ENCODE data around the gene SCN9A.
"Not testable (repeated sequence)": the region's sequence is repeated elsewhere in the genome, so short reads cannot be mapped to it uniquely, and the experiment has no call there.

Gene SCN9A

DNA sequence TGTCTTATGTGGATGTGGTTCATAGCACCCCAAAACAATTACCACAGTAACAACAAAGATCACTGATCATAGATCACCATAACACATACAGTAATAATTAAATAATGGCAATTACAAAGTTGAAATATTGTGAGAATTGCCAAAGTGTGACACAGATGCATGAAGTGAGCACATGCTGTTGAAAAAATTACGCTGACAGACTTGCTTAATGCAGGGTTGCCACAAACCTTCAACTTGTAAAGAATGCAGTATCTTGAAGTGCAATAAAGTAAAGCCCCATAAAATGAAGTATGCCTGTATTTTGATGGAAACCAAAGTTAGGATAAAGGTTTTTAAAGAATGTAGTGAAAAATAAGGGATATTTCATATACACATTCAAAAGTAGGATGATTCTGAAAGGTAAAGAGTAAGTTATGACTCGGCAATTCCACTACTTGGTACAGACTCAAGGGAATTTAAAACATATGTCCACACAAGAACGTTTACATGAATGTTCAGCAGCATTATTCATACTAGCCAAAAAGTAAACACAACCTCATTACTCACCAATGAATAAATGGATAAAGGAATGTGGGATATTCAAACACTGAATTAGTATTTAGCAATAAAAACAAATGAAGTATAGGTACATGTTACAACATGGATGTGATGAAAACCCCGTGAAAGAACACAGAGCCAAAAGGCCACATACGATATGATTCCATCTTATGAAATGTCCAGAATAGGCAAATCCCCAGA is 61.6 kb downstream of the SCN9A start:
- Histone ChIP-seq H3K9me3 (ENCODE audit: control insufficient read depth, low read length) (no peaks in the 10 kb centered on the region), H3K27me3 (ENCODE audit: control insufficient read depth, insufficient read depth, low read length) (no peaks in the 10 kb centered on the region), H3K9ac (no peak overlapping the region), H3K4me1 (no peaks in the 10 kb centered on the region), H3K27ac (no peak overlapping the region), H3K36me3 (ENCODE audit: control insufficient read depth, insufficient read depth, low read length) (no peaks in the 10 kb centered on the region), H3K4me3 (ENCODE audit: low read depth, low read length) (no peak overlapping the region), H3K4me2 (ENCODE audit: low read length) (no peak overlapping the region), H3K79me2 (no peaks in the 10 kb centered on the region), H2AFZ (no peak overlapping the region)
- TF ChIP-seq, protein P1, sequence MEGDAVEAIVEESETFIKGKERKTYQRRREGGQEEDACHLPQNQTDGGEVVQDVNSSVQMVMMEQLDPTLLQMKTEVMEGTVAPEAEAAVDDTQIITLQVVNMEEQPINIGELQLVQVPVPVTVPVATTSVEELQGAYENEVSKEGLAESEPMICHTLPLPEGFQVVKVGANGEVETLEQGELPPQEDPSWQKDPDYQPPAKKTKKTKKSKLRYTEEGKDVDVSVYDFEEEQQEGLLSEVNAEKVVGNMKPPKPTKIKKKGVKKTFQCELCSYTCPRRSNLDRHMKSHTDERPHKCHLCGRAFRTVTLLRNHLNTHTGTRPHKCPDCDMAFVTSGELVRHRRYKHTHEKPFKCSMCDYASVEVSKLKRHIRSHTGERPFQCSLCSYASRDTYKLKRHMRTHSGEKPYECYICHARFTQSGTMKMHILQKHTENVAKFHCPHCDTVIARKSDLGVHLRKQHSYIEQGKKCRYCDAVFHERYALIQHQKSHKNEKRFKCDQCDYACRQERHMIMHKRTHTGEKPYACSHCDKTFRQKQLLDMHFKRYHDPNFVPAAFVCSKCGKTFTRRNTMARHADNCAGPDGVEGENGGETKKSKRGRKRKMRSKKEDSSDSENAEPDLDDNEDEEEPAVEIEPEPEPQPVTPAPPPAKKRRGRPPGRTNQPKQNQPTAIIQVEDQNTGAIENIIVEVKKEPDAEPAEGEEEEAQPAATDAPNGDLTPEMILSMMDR (IDR thresholded peaks at IDR 0.05) = no peak

DNA sequence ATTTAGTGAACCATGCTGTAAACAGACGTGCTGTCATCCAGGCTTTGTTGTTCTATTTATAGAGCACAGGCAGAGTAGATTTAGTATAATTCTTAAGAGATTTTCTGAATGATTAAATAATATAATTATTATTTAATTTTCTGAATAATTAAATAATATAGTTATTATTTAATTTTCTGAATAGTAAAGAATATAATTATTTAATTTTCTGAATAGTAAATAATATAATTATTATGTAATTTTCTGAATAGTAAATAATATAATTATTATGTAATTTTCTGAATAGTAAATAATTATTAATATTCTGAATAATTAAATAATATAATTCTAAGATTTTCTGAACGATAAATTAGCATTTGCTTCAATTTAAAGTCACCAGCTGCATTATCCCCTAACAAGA is 62.9 kb downstream of the SCN9A start:
- H3K9me3 ChIP-seq (ENCODE audit: control insufficient read depth, low read length); H2AFZ ChIP-seq; H3K79me2 ChIP-seq; H3K4me2 ChIP-seq (ENCODE audit: low read length); H3K4me3 ChIP-seq (ENCODE audit: low read depth, low read length); H3K4me1 ChIP-seq; H3K36me3 ChIP-seq (ENCODE audit: control insufficient read depth, insufficient read depth, low read length); H3K27me3 ChIP-seq (ENCODE audit: control insufficient read depth, insufficient read depth, low read length); H3K27ac ChIP-seq; H3K9ac ChIP-seq: not testable (repeated sequence)

DNA sequence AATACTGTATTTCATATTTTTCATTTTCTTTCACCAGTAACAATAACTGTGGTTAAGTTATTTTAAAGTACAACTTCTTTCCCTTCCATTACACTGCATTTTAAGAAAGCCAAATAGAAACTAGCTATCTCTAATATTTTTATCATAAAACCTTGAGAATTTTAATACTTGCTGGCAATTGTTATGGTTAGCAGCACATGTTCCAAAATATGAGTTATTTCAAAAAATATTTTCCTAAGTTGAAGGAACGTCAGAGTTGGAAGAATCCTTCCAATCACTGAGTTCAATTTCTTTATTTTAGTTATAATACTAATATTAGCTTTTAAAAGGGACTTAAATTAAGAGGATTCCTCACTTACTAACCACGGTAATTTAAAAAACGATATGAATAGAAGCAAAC is 68.4 kb downstream of the SCN9A start:
- Histone ChIP-seq H3K9ac (no peak overlapping the region), H3K36me3 (ENCODE audit: control insufficient read depth, insufficient read depth, low read length) (no peaks in the 10 kb centered on the region), H3K4me1 (no peaks in the 10 kb centered on the region), H3K27me3 (ENCODE audit: control insufficient read depth, insufficient read depth, low read length) (no peaks in the 10 kb centered on the region), H2AFZ (no peak overlapping the region), H3K27ac (no peak overlapping the region), H3K79me2 (no peaks in the 10 kb centered on the region), H3K4me2 (ENCODE audit: low read length) (no peak overlapping the region), H3K4me3 (ENCODE audit: low read depth, low read length) (no peak overlapping the region), H3K9me3 (ENCODE audit: control insufficient read depth, low read length) (no peaks in the 10 kb centered on the region)
- TF ChIP-seq, protein P1 (IDR thresholded peaks at IDR 0.05) = no peak

DNA sequence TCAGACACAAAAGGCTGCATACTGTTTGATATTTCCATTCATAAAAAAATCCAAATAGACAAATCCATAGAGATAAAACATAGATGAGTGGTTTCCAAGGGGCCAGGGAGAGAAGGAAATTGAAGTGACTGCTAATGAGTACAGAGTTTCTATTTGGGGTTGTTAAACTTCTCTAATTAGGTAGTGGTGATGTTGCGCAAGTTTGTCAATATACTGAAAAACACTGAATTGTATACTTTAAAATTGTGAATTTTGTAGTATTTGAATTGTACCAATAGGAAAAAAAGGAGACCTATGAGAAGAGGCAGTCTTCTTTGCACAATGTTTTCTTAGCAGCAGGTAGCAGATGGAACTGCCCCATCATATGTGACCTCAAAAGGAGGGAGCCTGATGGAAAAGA is 71.1 kb downstream of the SCN9A start:
- TF ChIP-seq, protein P1 (IDR thresholded peaks at IDR 0.05) = no peak
- H3K27ac ChIP-seq = no peak overlapping the region
- H3K4me3 ChIP-seq (ENCODE audit: low read depth, low read length) = no peak overlapping the region
- no peaks in the 10 kb centered on the region for H3K79me2 ChIP-seq
- H2AFZ ChIP-seq = no peak overlapping the region
- H3K9me3 ChIP-seq (ENCODE audit: control insufficient read depth, low read length) = no peaks in the 10 kb centered on the region
- H3K9ac ChIP-seq = no peak overlapping the region
- H3K27me3 ChIP-seq (ENCODE audit: control insufficient read depth, insufficient read depth, low read length) = no peaks in the 10 kb centered on the region
- no peak overlapping the region for H3K4me2 ChIP-seq (ENCODE audit: low read length)
- no peaks in the 10 kb centered on the region for H3K4me1 ChIP-seq
- H3K36me3 ChIP-seq (ENCODE audit: control insufficient read depth, insufficient read depth, low read length) = no peaks in the 10 kb centered on the region

DNA sequence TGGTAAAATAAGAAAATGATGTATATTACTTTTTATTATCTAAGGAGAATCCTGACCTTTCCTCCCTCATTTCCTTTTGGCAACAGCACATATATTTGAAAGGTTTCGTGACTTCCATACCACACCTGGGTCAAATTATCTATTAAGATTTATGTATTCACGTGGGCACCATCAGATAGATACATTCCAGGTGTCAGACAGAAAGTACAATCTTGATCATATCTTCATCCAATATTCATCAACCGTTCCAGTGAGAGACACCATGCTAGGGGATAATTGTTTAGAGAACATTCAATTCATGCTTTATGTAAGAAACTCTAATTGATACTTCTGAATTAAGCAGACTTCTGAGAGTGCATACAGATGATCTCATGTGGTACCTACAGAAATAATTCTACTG is 73.7 kb downstream of the SCN9A start:
- TF ChIP-seq, protein P1 (IDR thresholded peaks at IDR 0.05) = no peak
- Histone ChIP-seq H3K4me1 (no peaks in the 10 kb centered on the region), H3K27me3 (ENCODE audit: control insufficient read depth, insufficient read depth, low read length) (no peaks in the 10 kb centered on the region), H3K4me3 (ENCODE audit: low read depth, low read length) (no peak overlapping the region), H2AFZ (no peak overlapping the region), H3K9me3 (ENCODE audit: control insufficient read depth, low read length) (no peaks in the 10 kb centered on the region), H3K79me2 (no peaks in the 10 kb centered on the region), H3K4me2 (ENCODE audit: low read length) (no peak overlapping the region), H3K9ac (no peak overlapping the region), H3K27ac (no peak overlapping the region), H3K36me3 (ENCODE audit: control insufficient read depth, insufficient read depth, low read length) (no peaks in the 10 kb centered on the region)
